A204.1 (cell line): ENCODE data around the gene NRG3.
"Not testable (repeated sequence)": the region's sequence is repeated elsewhere in the genome, so short reads cannot be mapped to it uniquely, and the experiment has no call there.

ENCODE experiments used
- FAIRE-seq: peaks from 2 replicates; lab custom pipeline; 2012; peaks lifted over from hg19 to GRCh38; lab: Jason Lieb, UNC

The NRG3 gene

GRCh38 chr10:81961451-81962184 lies 86.6 kb downstream of the NRG3 start:
- no peak for FAIRE-seq

- no peak for FAIRE-seq
Observed at GRCh38 chr10:81963606-81964005, 88.6 kb downstream of the NRG3 start.

DNA sequence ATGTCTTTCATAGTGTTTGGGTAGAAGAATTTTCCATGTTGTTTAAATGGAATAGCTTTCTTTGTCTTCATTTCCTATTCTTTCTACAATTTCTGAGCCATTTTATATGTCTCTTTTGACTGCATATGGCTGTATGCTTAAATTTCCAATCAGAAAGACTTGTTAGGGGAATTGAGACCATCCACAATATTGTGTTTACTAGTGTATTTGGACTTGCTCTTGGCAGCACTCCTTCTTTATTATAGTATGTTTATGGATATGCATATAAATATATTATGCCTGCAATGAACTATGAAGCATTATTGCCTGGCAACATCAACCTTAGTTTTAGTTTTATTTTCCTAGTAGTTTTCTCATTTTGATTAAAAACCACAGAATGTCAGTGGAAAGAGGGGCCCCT lies 92.7 kb downstream of the NRG3 start:
- no peak for FAIRE-seq

GRCh38 chr10:81969136-81969535 lies 94.1 kb downstream of the NRG3 start:
- FAIRE-seq: no peak

DNA sequence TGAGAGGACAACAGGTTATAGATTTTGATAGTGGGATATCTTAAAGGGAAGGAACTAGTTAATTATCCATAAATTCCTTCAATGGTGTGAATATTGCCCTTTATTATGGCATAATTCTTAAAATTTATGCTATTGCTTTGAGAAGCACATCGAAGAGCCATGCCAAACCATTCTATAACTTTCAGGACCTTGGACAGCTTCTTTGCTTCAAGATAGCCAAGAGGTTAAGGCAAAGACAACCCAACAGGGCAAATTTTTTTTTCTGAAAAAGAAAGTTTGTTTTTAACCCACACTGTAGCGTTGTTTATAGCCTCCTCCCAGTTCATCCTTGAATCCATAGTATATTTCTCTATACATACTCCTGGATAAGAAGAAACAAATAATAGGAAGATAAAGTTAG lies 103.2 kb downstream of the NRG3 start:
- FAIRE-seq: no peak

DNA sequence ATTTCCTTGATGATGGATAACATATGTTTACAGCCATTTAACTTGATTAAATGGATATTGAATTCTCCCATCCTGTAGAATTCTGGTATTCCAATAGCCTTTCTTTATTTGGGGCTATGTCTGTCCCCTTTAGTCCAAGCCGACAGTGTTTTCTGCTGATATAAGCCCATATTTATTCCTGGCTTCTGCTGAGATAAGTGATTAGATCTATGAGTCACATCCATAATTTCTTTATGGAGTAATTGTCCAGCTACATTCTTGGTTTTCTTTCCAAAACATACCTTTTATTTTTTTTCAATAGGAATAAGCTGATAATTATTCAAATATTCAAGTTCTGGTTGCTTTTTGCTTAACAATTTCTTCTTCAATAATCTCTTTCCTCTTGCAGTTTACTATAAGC lies 106.7 kb downstream of the NRG3 start:
- no peak for FAIRE-seq

DNA sequence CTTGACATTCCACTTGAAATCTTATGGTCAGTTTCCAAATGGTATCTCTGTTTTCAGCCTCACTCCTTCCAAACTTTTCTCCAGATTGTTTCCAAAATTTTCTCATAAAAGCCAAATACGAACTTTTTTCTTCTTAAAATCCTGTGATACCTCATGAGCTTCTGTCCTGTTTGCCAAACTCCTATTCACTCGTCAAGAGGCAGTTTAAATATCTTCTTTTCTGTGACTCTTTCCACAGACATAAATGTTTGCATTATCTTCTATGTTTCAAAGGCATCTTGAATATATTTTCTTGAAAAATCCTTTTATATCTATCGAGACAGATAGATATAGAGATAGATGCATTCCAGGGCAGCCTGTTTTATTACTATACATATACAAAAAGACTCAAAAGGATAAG lies 109.4 kb downstream of the NRG3 start:
- no peak for FAIRE-seq

GRCh38 chr10:81995254-81995653 lies 120.3 kb downstream of the NRG3 start:
- no peak for FAIRE-seq

- no peak for FAIRE-seq
Observed at GRCh38 chr10:81996927-81997326, 121.9 kb downstream of the NRG3 start.

GRCh38 chr10:82020999-82021398 lies 146.0 kb downstream of the NRG3 start:
- no peak for FAIRE-seq

- no peak for FAIRE-seq
Observed at GRCh38 chr10:82027711-82028110, 152.7 kb downstream of the NRG3 start.

- no peak for FAIRE-seq
Observed at GRCh38 chr10:82037076-82037475, 162.1 kb downstream of the NRG3 start.

- no peak for FAIRE-seq
Observed at GRCh38 chr10:82038587-82038986, 163.6 kb downstream of the NRG3 start.

DNA sequence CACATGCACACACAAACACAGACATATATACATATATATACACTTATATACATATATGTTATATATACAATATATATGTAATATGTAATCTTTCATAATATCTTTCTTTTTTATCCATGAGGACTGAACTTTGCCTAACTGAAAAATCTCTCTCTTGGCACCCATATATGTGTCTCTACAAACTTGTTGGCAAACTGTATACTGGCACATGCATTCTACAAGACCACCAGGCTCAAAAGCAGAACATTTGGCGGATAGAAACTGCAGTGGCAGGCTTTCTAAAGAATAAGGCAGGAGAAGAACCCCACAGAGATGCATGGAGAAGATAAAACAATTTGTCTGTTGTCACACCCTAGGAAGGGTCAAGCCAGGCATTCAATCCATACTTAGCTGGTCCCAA lies 165.3 kb downstream of the NRG3 start:
- no peak for FAIRE-seq

- no peak for FAIRE-seq
Observed at GRCh38 chr10:82041018-82041417, 166.0 kb downstream of the NRG3 start.

GRCh38 chr10:82056391-82056790 lies 181.4 kb downstream of the NRG3 start:
- no peak for FAIRE-seq

DNA sequence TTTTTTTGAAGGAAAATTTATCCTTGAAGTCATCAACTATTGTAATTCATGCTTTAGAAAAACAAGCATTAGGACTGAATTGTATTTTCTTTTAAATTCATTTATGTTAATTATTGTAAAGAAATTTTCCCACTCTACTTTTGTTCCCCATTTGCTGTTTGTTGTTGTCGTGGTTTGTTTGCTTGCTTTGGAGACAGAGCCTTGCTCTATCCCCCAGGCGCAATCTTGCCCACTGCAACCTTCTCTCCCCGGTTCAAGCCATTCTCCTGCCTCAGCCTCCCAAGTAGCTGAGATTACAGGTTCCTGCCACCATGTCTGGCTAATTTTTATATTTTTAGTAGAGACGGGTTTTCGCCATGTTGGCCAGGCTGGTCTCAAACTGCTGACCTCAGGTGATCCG lies 192.2 kb downstream of the NRG3 start:
- FAIRE-seq: not testable (repeated sequence)

- FAIRE-seq: no peak
Observed at GRCh38 chr10:82068501-82068900, 193.5 kb downstream of the NRG3 start.

- no peak for FAIRE-seq
Observed at GRCh38 chr10:82071231-82071630, 196.2 kb downstream of the NRG3 start.

DNA sequence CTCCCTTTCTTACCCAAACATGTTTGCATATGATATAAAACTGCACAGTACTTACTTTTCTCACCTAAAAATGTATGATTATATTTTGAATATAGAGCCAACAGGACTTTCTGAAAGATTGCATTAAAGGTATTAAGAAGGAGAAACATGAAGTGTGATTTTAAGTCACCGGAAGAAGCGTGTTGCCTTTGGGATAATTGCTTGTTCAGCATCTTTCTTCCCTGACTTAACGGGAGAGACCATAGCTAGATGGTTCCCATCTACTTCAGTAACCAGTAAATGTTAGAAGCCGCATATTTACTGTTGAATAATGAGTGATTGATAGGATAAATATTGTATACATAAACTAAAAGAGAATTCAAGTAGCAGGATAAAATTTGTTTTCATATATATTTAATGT lies 197.1 kb downstream of the NRG3 start:
- no peak for FAIRE-seq

GRCh38 chr10:82075605-82076004 lies 200.6 kb downstream of the NRG3 start:
- no peak for FAIRE-seq

DNA sequence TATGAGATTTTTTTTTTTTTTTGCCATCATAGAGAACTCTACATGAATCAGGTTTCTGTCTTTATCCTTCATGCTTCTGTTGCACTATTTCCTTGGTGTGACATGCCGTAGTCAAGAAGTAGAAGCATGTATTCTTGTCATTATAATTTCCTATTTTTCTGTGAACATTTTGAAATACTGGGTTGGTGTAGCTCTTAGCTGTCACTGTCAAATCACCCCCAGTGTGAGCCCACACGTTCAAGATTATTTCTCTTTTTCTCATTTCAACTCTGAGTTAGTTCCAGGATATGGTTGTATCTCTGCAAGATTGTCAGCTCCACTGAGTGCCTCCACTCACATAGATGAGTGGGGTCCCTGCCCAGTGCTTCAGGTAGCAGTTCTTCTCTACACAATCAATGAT lies 209.5 kb downstream of the NRG3 start:
- no peak for FAIRE-seq

DNA sequence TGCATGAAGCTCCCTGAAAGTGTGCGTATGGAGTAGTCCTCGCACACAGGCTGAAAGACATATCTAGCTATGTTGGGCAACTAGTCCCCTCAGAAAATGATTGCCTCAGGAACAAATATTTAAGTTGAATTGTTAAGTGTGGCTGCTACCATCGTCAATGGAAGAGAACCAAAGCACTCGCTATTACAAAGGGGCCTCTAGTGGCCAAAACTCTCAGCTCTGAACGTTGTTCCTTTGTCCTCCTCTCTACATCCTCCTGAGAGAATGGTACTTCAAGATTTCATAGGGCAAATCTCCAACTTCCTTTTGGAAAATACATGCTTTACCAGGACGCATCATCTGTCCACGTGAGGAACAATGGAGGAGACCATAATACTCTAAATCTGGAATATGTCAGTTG lies 209.9 kb downstream of the NRG3 start:
- no peak for FAIRE-seq

- FAIRE-seq: no peak
Observed at GRCh38 chr10:82089327-82089726, 214.3 kb downstream of the NRG3 start.

GRCh38 chr10:82091413-82091812 lies 216.4 kb downstream of the NRG3 start:
- FAIRE-seq: no peak
